GM12865 (cell line): ENCODE data around the gene ROBO1.

Source experiments
- DNase-seq: peaks from one replicate; pipeline ENCODE4 v3.0.0; 2010; ENCODE audit warnings: low read depth
- H3K4me3 ChIP-seq: 2 replicates; pipeline ENCODE4 v1.5.1; 2011; ENCODE audit warnings: mild to moderate bottlenecking, low read depth, low read length, control low read depth
- TF ChIP-seq, protein P1 (sequence below): IDR thresholded peaks from 2 replicates; pipeline ENCODE4 v1.5.1; 2011; ENCODE audit warnings: low read length, control low read depth, low read depth, inconsistent platforms; ENCODE audit not compliant: insufficient read depth; ENCODE audit errors: missing control alignments

ROBO1 gene

GRCh38 chr3:78792733-78793132 lies 975.1 kb downstream of the ROBO1 start:
- DNase-seq, result no peak
- TF ChIP-seq, protein P1, sequence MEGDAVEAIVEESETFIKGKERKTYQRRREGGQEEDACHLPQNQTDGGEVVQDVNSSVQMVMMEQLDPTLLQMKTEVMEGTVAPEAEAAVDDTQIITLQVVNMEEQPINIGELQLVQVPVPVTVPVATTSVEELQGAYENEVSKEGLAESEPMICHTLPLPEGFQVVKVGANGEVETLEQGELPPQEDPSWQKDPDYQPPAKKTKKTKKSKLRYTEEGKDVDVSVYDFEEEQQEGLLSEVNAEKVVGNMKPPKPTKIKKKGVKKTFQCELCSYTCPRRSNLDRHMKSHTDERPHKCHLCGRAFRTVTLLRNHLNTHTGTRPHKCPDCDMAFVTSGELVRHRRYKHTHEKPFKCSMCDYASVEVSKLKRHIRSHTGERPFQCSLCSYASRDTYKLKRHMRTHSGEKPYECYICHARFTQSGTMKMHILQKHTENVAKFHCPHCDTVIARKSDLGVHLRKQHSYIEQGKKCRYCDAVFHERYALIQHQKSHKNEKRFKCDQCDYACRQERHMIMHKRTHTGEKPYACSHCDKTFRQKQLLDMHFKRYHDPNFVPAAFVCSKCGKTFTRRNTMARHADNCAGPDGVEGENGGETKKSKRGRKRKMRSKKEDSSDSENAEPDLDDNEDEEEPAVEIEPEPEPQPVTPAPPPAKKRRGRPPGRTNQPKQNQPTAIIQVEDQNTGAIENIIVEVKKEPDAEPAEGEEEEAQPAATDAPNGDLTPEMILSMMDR, result no peak
- H3K4me3 ChIP-seq, result no peak overlapping the region

- no peak overlapping the region for H3K4me3 ChIP-seq
- no peak for DNase-seq
- TF ChIP-seq, protein P1, result no peak
Observed at GRCh38 chr3:78792212-78792611, 975.6 kb downstream of the ROBO1 start.

- TF ChIP-seq, protein P1, result no peak
- DNase-seq, result no peak
- H3K4me3 ChIP-seq, result no peak overlapping the region
Observed at GRCh38 chr3:78791753-78792152, 976.0 kb downstream of the ROBO1 start.

DNA sequence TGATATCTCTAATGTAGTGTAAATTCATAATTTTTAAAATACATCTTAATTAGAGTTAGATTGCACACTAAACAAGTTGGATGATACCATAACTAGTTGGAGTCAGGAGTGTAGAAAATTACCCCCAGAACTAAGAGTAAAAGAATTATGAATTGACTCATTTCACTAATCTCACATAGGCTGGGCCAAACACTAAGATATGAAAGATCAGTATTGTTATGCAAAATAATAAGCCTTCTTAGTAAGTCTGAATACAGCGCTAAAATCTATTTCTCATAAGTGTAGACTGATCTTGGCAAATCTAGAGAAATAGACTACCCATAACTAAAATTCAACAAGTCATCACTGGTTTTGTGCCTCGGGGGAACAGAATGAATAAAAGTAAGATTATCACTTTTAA lies 979.0 kb downstream of the ROBO1 start:
- H3K4me3 ChIP-seq, result no peak overlapping the region
- DNase-seq, result no peak
- TF ChIP-seq, protein P1, result no peak

DNA sequence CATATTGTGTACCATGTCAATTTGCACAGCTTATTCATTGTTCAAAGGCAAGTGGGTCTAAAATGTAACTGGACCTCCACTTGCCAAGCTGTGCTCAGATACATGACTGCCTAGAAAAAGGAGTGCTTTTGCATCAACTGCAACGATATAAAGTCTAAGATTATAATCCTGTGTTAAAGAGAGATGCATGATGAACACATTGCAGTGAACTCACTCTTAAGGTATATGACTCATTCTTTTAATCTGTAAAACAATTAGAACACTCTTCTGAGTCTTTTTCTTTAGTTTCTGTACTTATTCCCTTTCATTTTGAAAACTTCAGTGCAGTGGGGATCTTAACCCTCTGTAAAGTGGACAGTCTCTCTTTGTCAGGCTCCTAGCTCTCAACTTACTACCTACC lies 982.8 kb downstream of the ROBO1 start:
- no peak overlapping the region for H3K4me3 ChIP-seq
- DNase-seq, result no peak
- TF ChIP-seq, protein P1, result no peak

DNA sequence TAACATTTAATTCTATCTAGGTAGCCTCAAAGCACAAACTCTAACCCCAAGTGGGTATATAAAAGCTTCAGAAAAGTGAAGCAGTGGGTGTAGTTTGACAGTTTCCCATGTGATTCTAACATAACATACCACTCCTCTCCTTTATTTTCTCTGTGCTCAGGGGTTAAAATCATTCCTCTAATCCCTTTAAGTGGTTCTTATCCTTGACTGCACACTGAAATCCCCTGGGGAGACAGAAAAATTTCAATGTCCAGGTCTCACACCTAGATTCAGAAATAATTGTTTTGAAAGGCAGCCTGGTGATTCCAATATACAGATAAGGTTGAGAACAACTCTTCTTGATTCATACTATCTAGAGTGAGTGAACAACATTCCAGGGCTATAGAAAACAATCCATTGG lies 986.4 kb downstream of the ROBO1 start:
- DNase-seq, result no peak
- TF ChIP-seq, protein P1, result no peak
- H3K4me3 ChIP-seq, result no peak overlapping the region

DNA sequence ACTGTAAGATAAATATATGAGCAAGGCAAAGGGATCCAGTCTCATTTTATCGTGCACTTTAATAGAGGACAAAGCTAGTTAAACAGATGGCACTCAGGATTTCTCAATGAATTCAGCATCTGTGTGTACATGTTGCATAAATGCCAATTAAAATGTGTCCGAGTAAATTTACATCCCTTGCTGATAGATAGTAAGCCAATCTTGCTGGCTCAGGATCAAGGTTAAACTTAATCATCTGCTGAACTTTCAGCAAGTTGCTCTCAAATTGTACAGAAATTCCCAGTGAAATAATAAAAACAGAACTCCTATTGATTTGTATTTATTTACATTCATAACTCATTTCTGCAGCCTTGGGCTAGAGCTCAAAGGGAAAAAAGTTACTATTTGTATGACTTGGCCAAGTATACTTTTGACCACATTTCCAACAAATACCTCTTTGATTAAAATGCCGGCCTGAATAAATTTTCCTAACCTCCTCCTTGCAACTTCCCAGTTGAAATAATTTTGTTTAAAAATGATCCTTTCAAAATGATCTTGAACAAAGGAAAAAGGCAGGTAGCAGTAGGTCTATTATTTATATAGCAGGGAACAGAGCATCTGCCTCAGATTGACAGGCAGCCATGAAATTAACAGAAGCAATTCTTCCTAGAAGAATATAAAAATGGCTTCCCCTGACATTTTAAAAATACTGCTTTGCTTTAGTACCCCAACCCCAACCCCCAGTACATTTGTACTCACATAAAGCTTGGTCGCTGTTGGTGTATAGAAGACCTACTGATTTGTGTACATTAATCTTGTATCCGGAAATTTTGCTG lies 1001.9 kb downstream of the ROBO1 start:
- TF ChIP-seq, protein P1, result no peak
- DNase-seq, result no peak
- H3K4me3 ChIP-seq, result peak overlapping the region; percentile 27
